G401 (cell line): ENCODE data around the gene PKN2. TPM values are rescaled to one million over a fixed set of nuclear protein-coding genes. Genes with fewer than 3 reads are reported as not detected.
A peak's percentile ranks its signal among the peaks of the same experiment; 100 is the strongest.
"Not testable (repeated sequence)": the region's sequence is repeated elsewhere in the genome, so short reads cannot be mapped to it uniquely, and the experiment has no call there.

Experiments
- DNase-seq: peaks from one replicate; pipeline ENCODE4 v3.0.0-alpha.2; 2015; ENCODE audit warnings: low spot score
- in situ Hi-C: cut with HindIII; loops from 2 replicates; pipeline ENCODE4 v1.10.0; 2016; ENCODE audit warnings: low sequenced_read_pairs, mixed read lengths
- total RNA-seq: library from RNA; depleted of rRNA; stranded (reverse); fragments of >200 nt; shearing (Covaris generic); gene quantifications from 2 replicates; pipeline ENCODE4 v1.2.3, GENCODE V29; 2014

PKN2 gene
- total RNA-seq, 1 experiment from 2014 or later = 55.6 TPM

DNA sequence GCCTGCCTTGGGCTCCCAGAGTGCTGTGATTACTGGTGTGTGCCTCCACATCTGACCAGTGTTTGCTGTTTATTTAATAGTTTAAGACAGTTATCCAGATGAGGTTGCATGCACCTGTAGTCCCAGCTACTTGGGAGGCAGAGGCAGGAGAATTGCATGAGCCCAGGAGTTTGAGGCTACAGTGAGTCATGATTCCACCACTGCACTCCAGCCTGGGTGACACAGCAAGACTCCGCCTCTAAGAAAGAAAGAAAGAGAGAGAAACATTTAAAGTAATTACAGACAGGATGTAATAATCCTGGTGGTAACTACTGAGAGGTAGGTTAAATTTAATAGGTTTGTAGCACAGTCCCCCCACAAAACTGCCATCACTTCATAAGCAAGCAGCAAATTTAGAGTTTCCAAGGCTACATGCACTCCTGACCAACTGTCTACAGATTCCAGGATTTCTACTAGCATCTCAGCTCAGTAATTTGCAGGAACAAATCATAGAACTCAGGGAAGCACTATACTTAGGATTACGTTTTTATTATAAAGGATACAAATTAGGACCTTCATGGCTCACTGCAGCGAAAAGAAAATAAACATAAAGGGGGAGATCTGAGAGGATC is 89.6 kb downstream of the PKN2 start:
- in situ Hi-C loops = no loop called here
- DNase-seq = no peak

DNA sequence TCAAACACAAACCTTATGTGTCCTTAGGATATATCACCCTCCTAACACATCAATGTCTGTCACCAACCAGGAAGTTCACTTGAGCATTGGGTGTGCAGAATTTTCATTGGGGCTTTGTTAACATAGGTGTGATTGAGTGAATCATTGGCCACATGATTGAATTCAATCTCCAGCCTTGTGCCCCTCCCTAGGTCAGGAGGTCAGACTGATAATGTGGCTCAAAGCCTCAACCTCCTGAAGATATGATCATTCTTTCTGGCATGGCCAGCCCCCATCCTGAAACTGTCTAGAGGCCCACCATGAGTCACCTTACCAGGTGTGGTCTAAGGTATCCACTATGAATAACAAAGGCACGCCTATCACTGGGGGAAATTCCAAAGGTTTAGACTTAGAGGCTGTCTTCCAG is 90.1 kb downstream of the PKN2 start:
- DNase-seq = no peak
- in situ Hi-C loops = no loop called here

DNA sequence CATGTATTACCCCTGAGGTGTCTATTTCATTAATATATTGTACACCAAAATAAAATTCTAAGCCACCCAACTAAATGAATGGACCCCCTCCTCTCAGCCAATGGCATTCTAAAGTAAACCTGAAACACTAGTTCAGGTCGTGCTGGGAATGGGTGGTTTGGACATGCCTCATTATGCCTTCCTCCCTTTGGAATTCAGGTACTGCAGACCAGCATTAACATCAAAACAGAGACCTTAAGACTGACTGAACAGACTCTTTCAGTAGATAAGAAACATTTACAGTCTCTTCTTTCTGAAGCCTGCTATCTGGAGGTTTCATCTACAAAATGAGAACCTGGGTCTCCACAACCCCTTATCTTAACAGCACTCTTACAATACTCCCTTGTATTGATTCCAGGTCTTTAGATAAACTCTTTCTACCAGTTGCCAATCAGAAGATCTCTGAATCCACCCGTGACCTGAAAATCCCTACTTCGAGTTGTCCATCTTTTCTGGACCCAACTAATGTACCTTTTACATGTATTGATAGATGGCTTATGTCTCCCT is 93.6 kb downstream of the PKN2 start:
- in situ Hi-C loops = no loop called here
- DNase-seq = no peak

DNA sequence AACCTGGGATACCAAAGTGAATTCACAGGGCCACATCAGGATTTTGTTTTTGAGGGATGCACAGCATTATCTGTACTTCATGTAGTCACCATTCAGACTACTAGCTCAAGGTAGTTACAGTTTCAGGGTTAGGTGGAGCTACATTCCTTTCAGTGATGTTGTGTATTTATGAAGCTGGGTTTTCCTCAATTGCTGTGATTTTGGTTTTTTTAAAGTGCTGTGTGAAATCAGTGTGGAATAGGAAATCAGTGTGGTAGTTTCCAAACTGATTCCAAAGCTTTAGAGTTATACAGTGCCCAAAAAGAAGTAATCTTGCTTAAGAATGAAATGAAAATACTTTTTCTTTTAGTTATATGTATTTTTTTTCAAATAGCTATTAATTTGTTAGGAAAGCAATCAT is 95.8 kb downstream of the PKN2 start:
- in situ Hi-C loops = no loop called here
- no peak for DNase-seq

DNA sequence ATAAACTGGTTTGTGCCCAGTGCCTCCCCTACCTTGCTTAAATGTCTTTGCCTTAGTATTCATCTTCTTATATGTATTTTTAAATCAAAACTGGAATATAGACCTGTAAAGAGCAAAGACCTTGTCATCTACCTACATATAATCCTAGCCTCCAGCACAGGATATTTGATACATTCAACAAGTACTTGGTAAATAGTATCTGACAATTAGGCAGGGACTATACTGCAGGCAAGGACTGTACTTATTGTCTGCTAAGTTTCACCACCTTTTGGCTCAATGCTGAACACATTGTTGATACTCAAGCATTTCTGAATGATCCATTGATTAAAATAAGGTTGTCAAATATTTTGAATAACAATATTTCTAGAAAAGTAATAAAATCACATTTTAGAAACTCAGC is 96.4 kb downstream of the PKN2 start:
- DNase-seq = no peak
- in situ Hi-C loops = no loop called here

DNA sequence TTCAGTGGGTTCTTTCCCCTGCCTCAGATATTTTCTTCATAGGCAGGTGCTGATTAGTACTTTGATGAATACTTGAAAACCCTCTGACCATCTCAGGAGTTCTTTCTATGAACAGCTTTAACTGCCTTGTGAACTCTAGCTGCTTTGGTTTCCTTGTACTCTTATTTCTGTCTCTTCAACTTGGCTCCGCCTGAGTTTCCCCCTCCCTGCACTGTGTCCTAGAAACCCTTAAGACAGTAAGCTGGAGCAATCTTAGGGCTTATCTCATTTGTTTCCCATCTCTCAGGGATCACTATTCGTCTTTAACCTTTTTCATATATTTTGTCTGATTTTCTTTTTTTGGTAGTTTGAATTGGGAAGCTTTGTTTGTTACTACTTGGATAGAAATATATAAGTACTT is 99.1 kb downstream of the PKN2 start:
- no peak for DNase-seq
- in situ Hi-C loops = no loop called here

DNA sequence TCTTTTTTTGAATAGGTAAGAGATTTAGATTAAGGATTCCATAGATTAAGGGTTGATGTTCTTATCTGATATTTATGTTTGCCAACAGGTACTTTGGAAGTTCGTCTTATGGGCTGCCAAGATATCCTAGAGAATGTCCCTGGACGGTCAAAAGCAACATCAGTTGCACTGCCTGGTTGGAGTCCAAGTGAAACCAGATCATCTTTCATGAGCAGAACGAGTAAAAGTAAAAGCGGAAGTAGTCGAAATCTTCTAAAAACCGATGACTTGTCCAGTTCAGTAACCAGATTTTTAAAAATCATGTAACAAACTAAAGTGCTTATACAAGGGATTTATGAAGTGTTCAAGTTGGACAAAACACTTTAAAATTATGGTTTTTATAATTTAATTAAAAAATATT is 100.5 kb downstream of the PKN2 start:
- in situ Hi-C loops = no loop called here
- DNase-seq = no peak

DNA sequence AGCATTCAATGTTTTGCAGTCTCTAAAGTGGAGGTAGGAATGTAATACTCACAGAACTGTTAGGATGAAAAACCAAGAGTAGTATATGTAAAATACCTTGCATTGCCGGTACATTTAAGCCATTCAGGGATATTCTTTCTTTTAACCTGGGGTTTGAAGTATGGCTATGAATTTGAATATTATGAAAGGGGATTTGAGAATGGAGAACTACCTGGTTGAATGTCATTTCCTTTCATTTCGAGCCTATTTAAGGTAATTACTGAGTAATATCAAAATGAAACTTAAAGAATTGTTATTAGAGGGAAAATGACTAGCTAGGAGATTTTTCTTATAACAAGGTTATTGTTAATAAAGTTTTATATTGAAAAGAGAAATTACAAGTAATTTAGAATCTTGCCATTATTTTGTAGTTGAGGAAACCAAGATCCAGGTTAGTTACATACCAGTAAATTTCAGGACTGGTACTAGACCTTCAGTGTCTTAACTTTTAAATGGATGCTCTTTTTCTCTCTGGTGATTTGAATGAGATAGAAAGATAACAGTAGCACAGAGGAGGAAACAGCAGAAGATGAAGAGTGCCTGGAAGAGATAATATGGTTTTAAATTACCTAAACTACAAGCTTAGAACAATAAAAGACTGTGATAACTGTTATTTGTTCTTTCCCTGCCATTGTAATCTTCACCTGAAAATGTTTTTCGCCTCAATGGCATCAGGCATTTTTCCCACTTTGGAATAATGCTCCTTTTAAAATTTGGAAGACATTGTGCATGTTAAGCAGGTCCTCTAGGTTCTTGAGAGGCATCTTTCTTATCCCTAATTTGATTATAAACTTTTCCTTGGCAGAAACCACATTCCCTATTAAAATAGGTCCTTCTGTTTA is 103.2 kb downstream of the PKN2 start:
- in situ Hi-C loops = no loop called here

DNA sequence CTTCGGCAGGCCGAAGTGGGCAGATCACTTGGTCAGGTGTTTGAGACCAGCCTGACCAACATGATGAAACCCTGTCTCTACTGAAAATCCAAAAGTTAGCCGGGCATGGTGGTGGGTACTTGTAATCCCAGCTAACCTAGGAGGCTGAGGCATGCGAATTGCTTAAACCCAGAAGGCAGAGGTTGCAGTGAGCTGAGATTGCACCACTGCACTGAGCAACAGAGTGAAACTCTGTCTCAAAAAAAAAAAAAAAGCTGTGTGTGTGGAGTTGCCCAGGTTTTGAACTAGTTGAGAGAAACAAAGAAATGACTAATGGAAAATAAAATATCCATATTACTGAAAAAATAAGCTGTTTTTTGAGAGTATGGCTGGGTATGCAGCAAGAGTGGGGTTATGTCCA is 107.1 kb downstream of the PKN2 start:
- in situ Hi-C loops = no loop called here
- no peak for DNase-seq

More for the DNA sequence above, 103.2 kb downstream of the PKN2 start:
- DNase-seq = no peak

DNA sequence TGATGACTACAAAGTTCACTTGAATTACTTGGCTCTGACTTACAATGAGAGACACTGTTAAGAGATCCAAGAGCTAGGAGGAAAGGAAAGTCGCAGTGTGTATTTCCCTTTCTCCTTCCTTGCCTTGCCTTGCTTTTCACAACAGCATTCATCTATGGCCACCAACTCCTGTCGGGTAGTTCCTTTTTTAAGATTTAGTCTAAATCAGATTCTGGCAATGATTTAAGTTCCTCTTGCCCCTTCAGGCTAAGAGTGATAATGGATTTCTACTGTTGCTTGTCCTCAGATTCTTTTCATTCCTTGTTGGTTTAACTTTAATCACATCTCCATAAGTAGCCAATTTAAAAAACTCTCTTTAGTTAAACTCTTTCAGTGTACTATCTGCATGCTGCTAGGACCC is 115.4 kb downstream of the PKN2 start:
- DNase-seq = no peak
- in situ Hi-C loops = no loop called here

DNA sequence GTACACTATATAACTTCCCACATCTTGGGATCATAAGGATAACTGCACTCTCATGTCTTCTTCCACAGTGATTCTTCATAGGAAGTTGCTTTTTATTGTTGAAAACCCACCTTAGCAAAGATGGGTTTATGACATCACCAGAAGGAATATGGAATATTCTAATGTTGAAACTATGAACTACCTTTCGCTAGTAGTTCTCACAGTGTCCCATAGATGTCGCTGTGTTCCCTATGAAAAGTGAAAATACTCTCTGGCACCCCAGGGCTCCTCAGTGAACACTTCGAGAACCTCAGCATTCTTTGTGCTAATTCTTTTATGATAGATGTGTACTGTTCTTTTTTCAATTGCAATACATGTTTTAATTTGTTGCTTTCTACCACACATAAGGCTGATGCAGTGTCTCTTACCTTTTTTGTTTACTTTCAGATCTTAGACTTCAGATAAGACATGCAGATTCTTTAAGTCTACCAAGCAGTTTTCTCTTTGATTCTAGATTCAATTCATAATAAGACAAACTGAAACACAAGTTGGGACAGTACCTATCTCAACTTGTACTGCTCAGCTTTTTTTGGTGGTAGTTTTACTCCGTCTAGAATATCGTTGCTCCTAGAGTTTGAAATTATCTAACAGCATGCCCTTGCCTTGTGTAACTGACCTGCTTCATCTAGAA is 116.4 kb downstream of the PKN2 start:
- in situ Hi-C loops = loop anchor here (5.0 kb wide), 2 partner anchors 68 to 103 kb away; no protein-coding TSS in a partner anchor
- peak; percentile 12 for DNase-seq

DNA sequence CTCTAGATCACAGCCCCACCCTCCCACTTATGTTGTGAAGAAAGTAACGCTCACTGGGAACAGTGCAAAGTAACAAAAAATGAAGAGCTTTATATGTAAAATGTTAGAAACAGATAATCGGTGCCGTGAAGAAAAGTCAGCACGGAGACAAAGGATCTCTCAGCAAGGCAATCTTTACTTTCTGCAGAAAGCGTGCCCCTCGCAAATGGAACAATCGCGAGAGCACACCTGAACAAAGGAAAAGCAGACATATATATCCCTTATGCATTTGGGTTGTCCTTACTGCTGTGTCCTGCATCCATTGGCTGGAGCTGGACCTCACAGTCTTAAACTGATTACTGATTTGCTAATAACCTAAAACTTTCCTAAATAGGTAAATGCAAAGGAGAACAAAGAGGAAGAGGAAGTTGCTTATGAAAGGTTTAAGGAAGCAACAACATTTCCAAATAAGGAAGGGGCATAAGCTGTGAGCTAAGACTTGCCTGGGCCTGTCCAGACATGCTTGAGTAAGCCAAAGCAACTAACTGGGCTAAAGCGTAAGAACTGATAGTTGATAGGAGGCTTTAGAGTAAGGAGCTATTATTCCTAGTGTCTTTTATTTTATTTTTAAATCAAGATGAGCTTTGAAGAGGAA is 117.6 kb downstream of the PKN2 start:
- no peak for DNase-seq
- in situ Hi-C loops = loop anchor here (5.0 kb wide), 2 partner anchors 69 to 104 kb away; no protein-coding TSS in a partner anchor

DNA sequence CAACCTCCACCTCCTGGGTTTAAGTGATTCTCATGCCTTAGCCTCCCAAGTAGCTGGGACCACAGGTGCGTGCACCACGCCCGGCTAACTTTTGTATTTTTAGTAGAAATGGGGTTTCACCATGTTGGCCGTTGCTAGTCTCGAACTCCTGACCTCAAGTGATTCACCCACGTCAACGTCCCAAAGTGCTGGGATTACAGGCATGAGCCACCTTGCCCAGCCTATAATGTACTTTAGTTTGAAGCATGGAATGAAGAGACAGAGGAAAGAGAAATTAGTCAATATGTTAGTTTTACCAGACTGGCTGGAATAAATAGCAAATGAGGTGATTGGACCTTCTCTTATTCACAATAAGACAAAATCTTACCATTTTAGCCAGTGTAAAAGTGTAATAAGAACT is 118.3 kb downstream of the PKN2 start:
- in situ Hi-C loops = loop anchor here (5.0 kb wide), 2 partner anchors 70 to 105 kb away; no protein-coding TSS in a partner anchor
- no peak for DNase-seq

DNA sequence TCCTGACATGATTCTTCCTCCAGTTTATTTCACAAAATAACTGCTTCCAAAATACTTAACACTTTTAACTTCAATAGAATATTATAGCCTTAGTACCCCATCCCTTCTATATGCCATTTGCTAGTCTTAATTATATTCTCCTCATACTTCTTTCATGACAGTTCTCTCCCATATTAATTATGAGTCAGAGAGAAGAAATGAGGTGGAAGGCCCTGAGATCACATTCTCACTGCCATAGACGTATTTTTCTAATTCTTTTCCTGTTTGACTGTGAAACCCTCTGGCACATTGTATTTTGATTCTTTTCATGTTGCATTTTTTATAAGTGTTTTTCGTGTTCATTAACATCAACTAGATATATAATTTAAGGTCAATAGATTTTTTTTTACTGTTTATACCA is 118.9 kb downstream of the PKN2 start:
- in situ Hi-C loops = loop anchor here (5.0 kb wide), 2 partner anchors 71 to 106 kb away; no protein-coding TSS in a partner anchor
- DNase-seq = no peak

DNA sequence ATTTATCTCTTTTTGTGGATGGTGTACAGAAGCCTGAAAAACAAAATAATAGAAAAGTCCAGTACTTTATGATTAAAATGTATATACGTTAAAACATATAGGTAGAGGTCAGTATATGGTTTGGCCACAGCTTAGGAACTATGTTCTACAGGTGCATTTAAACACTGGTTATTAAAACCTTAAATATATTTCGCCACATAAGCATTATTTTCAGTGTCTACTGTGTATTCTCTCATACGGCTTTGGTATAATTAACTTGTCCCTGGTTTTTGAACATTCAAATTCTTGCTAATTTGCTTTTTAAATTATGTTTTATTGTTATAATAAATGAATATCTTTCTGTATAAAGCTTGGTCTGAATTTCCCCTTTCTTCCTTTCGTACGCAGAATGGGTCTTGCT is 119.4 kb downstream of the PKN2 start:
- DNase-seq = no peak
- in situ Hi-C loops = loop anchor here (5.0 kb wide), 2 partner anchors 71 to 106 kb away; no protein-coding TSS in a partner anchor

DNA sequence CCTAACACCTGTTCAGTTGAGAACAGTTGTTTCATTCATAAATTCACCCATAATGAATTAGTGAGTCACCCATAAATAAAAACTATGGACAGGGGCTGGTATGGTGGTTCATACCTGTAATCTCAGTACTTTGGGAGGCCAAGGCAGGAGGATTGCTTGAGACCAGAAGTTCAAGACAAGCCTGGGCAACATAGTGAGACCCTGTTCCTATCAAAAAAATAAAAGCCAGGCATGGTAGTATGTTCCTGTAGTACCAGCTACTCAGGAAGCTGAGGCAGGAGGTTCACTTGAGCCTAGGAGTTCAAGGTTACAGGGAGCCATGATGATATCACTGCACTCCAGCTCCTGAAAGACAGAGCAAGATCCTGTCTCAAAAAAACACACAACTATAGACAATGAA is 128.3 kb downstream of the PKN2 start:
- in situ Hi-C loops = no loop called here

DNA sequence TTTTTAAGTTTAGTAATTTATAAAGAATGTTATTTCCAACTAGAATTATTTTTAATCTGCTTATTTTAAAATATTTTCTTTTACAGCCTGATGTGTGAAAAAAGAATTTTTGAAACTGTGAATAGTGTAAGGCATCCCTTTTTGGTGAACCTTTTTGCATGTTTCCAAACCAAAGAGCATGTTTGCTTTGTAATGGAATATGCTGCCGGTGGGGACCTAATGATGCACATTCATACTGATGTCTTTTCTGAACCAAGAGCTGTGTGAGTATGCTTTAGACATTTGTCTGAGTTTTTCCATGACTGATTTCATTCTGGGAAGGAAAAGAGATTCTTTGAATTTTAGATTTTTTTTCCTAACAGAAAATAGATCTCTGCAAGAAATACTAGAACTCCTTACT is 129.4 kb downstream of the PKN2 start:
- no peak for DNase-seq
- in situ Hi-C loops = no loop called here

More for the DNA sequence above, 128.3 kb downstream of the PKN2 start:
- no peak for DNase-seq

DNA sequence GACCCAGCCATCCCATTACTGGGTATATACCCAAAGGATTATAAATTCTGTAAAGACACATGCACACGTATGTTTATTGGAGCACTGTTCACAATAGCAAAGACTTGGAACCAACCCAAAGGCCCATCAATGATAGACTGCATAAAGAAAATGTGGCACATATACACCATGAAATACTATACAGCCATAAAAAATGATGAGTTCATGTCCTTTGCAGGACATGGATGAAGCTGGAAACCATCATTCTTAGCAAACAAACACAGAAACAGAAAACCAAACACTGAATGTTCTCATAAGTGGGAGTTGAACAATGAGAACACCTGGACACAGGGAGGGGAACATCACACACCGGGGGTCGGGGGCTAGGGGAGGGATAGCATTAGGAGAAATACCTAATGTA is 135.6 kb downstream of the PKN2 start:
- in situ Hi-C loops, DNase-seq: not testable (repeated sequence)

DNA sequence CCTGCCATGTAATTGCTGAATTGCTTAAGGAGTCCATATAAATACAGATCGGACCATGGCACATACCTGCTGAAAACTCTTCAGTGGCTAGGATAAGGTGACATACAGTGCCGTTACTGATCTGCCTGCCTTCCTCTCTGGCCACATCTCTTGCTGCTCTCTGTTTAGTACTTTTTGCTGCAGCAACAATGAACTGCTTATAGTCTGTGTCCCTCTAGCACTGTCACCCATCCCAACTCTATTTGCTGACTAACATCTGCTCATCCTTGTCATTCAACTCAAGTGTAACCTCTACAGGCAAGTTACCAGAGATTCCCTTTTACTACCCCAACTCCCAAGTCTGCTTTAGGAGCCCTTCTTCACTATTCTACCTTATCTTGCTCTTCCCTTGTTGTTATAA is 141.6 kb downstream of the PKN2 start:
- no peak for DNase-seq
- in situ Hi-C loops = no loop called here
